OCI-LY1 (cell line): Measurements from ENCODE around the gene CDH19.

Experiments
- EZH2 ChIP-seq: fragments of 200-600 bp; sonication (generic), shearing (Covaris generic); IDR thresholded peaks from 2 replicates; pipeline ENCODE4 v1.8.0; 2017; ENCODE audit warnings: borderline replicate concordance, mixed run types, mild to moderate bottlenecking, antibody characterized with exemption, low read length, moderate library complexity, mixed read lengths
- TF ChIP-seq, protein P1 (sequence below): fragments of 200-600 bp; sonication (generic), shearing (Covaris generic); IDR thresholded peaks from 2 replicates; pipeline ENCODE4 v1.5.1; 2017; ENCODE audit warnings: mild to moderate bottlenecking, antibody characterized with exemption, low read length, moderate library complexity, mixed read lengths

DNA sequence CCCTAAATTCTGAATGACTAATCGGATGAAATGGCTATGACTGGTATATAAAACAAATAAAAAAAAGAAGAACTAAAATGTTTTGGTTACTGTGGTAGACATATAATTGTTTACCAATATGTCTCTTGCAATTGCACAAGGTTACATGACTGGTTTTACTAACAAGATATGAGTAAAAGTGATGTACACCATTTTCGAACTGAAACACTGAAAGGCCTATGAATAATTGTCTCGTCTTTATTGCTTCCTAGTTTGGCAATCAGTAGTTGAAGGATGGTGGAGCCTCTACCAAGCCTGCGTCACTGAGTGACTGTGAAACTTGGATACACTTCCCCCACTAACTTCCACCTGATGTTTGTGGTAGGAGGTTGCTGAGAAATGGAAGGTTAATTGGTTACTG lies 16.5 kb downstream of the CDH19 start:
- TF ChIP-seq, protein P1, sequence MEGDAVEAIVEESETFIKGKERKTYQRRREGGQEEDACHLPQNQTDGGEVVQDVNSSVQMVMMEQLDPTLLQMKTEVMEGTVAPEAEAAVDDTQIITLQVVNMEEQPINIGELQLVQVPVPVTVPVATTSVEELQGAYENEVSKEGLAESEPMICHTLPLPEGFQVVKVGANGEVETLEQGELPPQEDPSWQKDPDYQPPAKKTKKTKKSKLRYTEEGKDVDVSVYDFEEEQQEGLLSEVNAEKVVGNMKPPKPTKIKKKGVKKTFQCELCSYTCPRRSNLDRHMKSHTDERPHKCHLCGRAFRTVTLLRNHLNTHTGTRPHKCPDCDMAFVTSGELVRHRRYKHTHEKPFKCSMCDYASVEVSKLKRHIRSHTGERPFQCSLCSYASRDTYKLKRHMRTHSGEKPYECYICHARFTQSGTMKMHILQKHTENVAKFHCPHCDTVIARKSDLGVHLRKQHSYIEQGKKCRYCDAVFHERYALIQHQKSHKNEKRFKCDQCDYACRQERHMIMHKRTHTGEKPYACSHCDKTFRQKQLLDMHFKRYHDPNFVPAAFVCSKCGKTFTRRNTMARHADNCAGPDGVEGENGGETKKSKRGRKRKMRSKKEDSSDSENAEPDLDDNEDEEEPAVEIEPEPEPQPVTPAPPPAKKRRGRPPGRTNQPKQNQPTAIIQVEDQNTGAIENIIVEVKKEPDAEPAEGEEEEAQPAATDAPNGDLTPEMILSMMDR = no peak
- no peak for TF ChIP-seq EZH2
